GM15510 (cell line): ENCODE data around the gene MS4A6E.

ENCODE experiments used
- POLR2A ChIP-seq: IDR thresholded peaks from 3 replicates; pipeline ENCODE4 v1.6.1; 2011; ENCODE audit warnings: borderline replicate concordance; ENCODE audit not compliant: insufficient read length; ENCODE audit errors: extremely low read depth

The MS4A6E gene

GRCh38 chr11:60326955-60327354 is at the start of gene MS4A6E:
Gene MS4A6E (plus strand): TSS chr11:60327255. CDS start chr11:60334896, 7,641 bp downstream.
- no peak for TF ChIP-seq POLR2A

DNA sequence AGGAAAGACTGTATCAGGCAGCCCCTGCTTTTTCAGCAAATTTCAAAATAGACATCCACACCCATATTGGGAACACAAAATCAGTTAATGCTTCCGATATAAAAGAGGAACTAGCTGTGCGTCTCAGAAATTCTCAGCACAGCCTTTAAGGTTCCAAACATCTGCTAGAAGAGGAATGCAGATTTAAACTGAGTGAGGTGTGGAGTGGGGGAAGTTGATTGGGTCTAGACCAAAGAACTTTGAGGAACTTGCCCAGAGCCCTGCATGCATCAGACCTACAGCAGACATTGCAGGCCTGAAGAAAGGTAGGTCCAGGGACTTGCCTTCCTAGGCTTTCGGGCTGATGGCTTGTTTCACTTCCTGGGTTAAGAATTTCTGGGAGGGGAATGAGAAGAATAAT is 46.6 kb upstream of the MS4A6E start, which contains the start of gene MS4A4A:
MS4A4A (plus strand) TSS at position 255 of the 400 bp plus-strand sequence; CDS start at position 265, 10 bp downstream.
- TF ChIP-seq POLR2A = no peak

- no peak for TF ChIP-seq POLR2A
Measured at GRCh38 chr11:60281485-60281884, 45.6 kb upstream of the MS4A6E start.

GRCh38 chr11:60282286-60282685 is 44.8 kb upstream of the MS4A6E start:
- TF ChIP-seq POLR2A = no peak

DNA sequence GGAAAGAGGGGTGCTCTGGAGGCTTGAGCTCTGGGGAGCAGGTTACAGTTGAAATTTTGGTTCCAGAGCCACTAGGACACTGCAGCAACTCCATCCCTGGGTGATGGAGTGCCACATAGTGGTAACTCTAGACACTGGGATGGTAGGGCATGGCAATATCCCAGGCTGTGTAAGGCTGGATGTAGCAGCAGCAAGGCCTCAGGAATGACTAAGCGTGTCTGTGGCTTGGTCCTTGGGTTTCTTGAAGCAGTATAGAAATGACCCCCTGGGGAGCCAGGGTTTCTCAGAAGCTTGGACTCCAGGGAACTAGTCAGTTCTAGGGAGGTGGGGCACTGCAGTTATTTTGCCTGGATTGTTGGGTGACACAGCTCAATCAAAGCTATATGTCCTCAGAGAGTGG is 38.5 kb upstream of the MS4A6E start:
- TF ChIP-seq POLR2A = no peak

GRCh38 chr11:60292145-60292544 is 34.9 kb upstream of the MS4A6E start:
- no peak for TF ChIP-seq POLR2A

- no peak for TF ChIP-seq POLR2A
Measured at GRCh38 chr11:60301178-60301577, 25.9 kb upstream of the MS4A6E start.

GRCh38 chr11:60303661-60304060 is 23.4 kb upstream of the MS4A6E start:
- no peak for TF ChIP-seq POLR2A

DNA sequence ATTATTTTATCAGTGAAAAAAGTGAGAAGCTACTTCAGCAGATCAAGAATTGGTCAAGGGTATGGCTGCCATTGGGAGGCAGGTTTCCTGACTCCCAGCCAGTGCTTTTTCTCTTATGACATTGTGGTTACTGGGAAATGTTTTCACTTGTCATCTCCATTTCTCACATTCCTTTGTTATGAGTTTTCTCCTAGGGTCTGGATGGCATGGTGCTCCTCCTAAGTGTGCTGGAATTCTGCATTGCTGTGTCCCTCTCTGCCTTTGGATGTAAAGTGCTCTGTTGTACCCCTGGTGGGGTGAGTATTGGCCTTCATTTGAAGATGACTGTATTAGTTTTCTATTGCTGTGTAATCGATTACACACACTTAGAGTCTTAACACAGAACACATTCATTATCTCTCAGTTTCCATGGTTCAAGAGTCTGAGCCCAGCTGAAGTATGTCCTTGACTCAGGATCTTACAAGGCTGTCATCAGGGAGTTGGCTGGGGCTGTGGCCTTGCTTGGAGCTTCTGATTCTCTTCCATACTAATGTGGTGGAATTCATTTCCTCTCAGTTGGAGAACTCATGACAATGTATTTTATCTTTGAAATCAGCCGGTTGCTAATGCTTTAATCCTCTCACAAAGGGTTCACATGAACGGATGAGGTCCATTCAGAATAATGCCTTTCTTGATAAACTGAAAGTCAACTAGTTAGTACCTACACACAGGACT is 21.0 kb upstream of the MS4A6E start:
- no peak for TF ChIP-seq POLR2A

DNA sequence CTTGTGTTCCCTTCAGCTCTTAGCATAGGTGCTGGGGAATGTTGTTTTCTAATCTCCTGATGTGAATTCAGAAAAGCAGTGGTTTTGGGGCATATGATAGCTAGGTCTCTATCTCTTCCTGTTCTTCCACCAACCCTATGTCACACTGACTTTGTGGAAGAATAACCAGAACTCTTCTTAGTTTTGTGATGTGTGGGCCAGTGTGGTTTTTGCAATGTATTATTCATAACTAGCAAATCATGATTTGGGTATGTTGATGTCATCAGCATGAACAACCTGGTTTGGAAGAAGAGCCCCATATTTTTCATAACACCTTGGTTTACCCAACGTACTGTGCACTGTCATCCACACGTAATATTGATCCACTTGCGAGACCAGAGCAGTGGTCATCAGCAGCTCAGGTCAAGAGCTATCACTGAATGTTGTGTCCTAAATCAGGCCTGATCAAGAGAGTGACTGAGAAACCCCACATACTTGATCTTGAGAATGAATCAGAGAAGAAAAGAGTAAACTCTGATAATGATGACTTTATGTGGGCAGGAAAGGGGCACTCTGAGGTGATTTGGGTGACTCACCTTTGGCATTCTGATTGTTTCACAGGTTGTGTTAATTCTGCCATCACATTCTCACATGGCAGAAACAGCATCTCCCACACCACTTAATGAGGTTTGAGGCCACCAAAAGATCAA is 19.4 kb upstream of the MS4A6E start:
- no peak for TF ChIP-seq POLR2A

DNA sequence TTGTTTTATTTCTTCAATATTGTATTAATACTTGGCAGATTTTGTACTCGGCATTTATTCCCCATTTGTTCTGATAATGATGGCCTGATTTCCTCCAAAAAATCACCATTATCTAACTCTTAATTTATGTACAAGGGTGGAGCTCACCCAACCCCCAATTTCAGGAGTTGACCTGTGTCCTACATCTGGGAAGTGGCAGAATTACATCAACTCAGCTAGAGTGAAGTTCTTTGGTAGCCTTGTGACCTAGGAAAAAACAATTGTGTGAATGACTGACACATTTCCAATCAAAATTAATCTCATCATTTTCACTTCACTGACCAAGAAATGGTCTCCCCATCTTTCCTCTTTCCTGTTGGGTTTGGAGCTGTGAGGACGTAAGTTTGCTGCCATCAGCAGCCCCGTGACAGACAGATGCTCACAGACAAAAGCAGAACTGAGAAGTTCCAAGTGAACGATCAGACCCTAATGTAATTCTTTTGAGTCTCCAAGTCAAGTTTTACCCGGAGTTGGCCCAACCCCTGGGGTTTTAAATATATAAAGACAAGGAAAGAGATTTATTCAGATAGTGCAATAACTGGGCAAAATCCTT is 16.6 kb upstream of the MS4A6E start:
- TF ChIP-seq POLR2A = no peak

DNA sequence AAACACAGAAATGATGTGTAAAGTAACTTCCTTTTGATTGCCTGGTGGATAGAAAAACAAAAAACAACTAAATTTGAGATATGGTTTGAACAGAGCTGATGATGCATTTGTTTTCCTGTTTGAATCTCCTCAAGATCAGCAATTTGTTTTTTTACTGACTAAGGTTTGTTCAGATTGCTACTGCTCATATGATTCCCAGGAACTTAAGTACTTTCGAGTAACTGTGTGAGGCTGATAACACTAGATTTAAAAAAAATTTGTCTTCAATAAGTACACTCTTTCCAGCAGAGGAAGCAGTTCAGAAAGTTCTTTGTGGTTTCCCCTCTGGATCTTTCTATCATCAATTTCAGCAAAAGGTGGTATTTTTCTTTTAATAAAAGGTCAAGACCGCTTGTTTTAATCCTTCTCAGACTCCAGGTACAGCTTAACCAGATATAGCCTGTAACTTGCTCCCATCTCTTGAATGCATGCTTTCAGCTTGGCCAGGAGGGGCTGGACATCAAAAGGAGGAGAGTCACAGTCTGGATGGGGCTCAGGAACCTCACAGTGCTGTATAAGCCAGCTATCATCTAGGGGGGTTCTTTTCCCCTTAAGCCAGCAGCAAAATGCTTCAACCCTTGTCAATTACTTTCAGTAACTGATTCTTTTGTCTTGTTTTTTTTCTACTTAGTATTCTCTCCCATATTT is 12.3 kb upstream of the MS4A6E start:
- TF ChIP-seq POLR2A = no peak

DNA sequence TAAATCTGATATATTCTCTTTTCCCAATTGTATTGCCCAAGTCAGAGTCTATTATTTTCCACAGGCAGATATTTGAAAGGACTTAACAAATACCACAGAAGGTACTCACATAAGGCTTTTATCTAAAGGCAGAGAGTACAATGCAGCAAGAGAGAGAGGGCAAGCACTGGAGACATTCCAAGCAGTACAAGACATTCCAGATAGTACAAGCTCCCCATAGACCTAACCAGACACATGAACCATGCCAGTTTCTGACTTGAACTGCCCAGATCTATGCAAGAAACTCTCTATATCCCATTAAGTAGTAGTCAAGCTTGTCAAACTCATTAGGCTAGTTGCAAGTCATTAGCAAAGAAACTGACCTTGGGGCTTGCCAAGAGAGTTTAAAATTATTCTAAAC is 11.2 kb upstream of the MS4A6E start:
- TF ChIP-seq POLR2A = no peak

DNA sequence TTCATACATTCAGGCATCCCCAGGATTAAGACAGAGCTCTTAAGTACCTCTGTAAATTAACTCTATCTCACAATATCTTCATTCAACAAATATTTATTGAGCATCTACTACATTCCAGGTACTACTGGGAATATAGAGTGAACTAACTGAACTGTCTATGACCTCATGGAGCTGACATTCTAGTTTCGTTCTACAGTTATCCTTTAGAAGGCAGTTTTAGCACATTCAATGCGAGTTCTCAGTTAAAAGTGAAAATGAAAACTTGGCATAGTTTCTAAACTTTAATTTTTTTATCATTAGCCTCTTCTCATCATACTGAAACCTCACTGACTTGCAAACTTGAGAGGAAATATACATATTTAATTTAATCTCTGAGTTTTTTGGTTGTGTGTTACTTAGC is 10.7 kb upstream of the MS4A6E start:
- TF ChIP-seq POLR2A = no peak

DNA sequence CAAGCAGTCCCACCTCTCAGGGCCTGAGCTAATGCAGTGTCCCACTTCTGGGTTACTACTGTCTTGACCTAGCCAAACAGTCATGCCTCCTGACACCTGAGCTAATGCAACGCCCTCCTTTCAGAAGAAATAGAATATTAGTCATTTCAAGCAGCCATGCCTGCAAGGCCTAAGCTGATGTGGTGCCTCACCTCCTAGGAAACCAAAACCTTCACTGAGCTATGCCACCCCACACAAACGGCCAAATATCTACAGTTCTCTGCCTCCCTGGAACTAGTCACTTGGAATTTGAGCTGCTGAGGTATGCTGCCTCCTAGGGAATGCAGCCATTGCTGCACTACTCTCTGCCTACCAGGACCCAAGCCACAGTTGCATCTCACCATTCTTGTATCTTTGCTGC is 8.3 kb upstream of the MS4A6E start:
- no peak for TF ChIP-seq POLR2A
